TTC549 (cell line): Measurements from ENCODE around the gene CMTM1.

Source experiments
- FAIRE-seq: peaks from 2 replicates; lab custom pipeline; 2012; peaks lifted over from hg19 to GRCh38; lab: Jason Lieb, UNC

The CMTM1 gene

DNA sequence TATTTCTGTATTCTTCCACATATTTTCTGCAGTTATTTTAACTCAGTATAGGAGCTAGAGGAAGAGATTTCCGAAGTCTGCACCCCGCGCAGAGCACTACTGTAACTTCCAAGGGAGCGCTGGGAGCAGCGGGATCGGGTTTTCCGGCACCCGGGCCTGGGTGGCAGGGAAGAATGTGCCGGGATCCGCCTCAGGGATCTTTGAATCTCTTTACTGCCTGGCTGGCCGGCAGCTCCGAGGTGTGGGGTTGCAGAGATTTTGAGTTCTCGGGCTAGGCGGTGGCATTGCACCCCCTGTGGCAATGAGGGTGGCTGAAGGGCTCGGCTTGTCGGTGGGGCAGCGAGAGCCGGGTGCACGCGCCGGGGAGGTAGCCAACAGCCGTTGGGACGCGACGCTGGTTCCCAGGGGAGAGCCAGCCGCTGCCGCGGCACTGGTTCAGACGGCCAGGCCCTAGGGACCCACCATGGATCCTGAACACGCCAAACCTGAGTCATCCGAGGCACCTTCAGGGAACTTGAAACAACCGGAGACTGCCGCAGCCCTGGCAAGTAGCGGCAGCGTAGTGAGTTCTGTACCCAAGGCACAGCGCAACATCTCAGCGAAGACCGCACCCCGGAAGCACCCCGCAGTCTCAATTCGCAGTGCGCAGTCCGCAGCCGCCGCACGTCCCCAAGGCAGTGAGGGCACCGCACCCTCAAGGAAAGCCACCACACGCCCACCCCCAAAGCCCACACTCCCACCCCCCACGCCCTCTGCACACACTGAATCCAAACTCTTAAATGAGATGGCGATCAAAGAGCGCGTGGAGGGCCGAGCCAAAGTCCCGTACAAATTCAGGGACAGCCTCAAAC, at the start of gene CMTM1:
TSS of gene CMTM1 (plus strand) at position 389 of the 851 bp plus-strand sequence. CDS start at position 464, 75 bp downstream.
- FAIRE-seq, result no peak

DNA sequence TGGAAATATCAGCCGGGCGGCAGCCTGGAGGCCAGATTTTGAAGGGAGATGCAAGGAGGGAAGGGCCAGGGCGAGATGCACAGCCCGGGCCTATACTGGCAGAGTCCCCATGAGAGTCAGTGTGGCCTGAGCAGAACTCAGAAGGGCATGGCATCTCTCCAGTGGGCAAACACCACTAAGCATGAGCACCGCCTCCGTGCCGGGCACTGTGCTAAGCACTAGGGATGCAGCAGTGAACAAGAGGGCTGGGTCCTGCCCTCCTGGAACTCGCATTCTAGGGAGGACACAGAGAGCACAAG, 49.8 kb upstream of the CMTM1 start:
- no peak for FAIRE-seq

- FAIRE-seq, result no peak
These were observed 49.2 kb upstream of the CMTM1 start for GRCh38 chr16:66516808-66517585.

DNA sequence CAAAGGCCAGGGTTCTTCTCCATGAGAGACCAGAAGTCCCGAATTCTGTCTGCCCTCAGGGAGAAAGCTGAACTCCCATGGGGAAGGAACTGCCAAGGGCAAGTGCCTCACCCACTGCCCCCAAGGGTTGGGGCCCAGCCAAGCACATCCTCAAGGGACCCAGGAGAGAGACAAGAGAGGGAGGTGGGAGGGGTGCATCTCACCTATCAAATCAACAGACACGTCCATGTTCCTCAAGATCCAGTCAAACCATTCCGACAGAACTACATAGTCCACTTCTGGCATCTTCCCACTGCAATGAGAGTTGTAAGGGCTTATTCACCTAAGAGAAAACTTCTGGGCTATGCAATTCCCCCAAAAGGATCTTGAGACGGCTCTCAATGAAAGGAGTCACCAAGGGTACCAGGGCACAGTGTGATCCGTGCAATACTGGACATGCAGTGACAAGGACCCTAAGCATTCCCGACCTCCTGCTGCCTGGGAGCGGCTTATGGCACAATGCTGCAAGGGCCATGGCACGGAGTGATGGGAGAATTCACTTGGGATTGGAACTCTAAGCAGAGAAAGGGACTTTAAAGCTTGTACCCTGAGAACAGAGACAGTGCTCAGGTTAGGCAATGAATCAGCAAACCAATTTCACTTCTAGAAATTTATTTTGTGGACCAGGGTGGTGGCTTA, 48.5 kb upstream of the CMTM1 start:
- FAIRE-seq, result no peak

GRCh38 chr16:66519482-66520373, 46.5 kb upstream of the CMTM1 start:
- FAIRE-seq, result no peak

- no peak for FAIRE-seq
These were observed 45.7 kb upstream of the CMTM1 start for GRCh38 chr16:66520406-66521170.

GRCh38 chr16:66521252-66521713, 45.0 kb upstream of the CMTM1 start:
- FAIRE-seq, result no peak

DNA sequence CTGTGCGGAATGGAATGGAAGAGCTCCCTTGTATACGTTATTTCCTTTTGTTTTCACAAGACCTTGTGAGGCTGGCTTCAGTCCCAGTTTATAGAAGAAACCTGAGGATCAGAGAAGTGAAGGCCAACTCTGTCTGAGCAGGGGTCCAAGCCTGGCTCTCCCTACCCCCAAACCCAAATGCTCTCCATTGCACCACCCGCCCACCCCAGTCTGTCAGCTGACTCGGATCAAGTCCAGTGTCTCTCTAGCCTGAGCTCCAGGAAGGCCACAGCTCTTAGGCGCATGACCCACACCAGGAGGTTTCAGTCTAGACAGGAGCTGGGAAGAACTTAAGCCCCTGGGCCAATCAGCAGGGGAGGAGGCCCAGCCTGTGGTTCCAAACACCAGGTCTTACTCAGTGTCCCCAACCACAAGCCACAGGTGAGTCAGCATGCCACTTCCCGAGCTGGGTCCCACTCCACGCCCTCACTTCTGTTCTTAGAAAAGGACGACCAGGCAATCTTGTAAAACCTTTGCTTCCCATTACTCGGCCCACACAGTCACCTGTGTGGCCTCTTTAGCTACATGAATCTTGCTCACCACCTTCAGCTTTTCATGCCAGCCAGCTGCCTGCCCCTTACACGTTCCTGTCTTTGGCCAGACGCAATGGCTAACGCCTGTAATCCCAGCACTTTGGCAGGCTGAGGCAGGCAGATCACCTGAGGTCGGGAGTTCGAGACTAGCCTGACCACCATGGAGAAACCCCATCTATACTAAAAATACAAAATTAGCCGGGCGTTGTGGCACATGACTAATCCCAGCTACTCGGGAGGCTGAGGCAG, 44.1 kb upstream of the CMTM1 start:
- no peak for FAIRE-seq

GRCh38 chr16:66522816-66523590, 43.2 kb upstream of the CMTM1 start:
- FAIRE-seq, result no peak

DNA sequence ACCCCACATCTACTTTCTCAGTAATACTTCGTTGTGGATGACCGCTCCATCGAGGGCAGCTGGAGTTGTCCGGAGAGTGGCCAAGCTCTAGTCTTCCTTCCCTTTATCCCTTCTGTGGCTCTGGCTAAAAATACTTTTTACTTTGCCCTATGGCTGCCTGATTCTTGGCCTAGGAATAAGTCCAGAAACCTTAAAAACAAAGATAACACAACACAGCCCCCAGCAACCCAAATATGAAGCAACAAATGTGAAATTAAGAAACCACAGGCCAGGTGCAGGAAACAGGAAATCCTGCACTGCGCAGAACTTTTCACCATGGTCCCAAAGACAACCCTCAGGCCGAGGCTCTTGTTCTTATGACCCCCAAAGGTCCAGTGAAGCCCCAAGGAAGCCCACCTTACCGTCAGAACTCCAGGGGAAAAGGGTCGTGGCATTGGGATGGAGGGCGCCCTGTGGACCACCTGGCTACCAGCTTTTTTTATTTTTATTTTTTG, 42.3 kb upstream of the CMTM1 start:
- FAIRE-seq, result no peak

- FAIRE-seq, result no peak
These were observed 41.6 kb upstream of the CMTM1 start for GRCh38 chr16:66524601-66525164.

GRCh38 chr16:66525396-66526180, 40.7 kb upstream of the CMTM1 start:
- no peak for FAIRE-seq

GRCh38 chr16:66528294-66528693, 37.9 kb upstream of the CMTM1 start:
- FAIRE-seq, result no peak

DNA sequence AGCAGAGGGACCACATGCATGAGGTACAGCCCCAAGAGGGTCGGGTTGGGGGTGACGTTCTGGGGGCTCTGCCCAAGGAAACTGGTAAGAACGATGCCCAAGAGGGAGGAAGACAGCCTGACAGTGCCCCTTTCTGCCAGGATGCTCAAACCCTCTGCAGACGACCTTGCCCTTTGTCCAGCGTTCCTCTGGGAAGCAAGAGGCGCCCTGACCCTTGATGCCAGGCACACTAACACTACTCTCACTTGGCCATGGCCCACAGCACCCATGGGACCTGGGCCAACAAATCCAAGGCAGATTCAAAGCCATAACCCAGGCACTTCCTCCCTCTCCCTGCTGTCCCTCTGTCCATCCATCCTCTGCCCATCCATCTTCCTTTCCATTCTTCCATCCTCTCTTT, 36.8 kb upstream of the CMTM1 start:
- FAIRE-seq, result no peak

DNA sequence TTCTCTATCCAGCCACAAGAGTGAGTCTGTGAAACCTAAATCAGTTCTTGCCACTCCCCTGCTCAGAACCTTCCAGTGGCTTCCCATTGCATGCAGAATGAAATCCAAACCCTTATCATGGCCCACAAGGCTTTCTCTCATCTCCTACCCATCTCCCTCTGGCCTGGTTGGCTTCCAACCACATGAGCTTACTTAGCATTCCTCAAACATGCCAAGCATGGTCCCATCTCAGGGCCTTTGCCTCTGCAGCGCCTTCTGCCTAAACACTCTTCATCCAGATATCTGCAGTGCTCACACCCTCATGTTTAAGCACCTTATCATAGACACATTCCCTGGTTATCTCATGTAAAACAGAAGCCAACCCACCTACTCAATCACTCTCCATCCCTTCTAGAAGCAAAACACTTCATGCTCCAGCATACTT, 31.9 kb upstream of the CMTM1 start:
- FAIRE-seq, result no peak

- no peak for FAIRE-seq
These were observed 29.7 kb upstream of the CMTM1 start for GRCh38 chr16:66536525-66536924.

DNA sequence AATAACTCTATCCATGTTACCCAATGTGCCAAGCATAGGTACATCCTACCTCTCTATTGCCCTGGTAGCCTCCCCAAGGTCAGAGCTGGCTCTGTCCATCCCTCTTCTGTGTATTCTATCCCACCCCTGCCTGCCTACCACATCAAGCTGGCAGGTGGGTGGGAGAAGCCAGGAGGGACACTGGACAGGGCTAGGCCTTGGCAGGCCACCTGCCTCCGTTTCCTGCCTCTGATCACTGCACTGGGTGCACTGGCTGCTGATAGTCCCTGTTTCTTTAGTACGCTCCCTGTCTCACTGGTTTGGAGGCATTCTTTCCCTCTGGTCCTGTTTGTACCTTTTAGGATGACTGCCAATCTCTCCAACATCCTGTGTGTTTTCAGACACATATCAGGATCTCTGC, 29.0 kb upstream of the CMTM1 start:
- no peak for FAIRE-seq

- FAIRE-seq, result no peak
These were observed 27.3 kb upstream of the CMTM1 start for GRCh38 chr16:66538910-66539309.
